Cardiac septum (tissue), 1 donor: ENCODE results near the gene MBP. TPM values are rescaled to one million over a fixed set of nuclear protein-coding genes. Genes with fewer than 3 reads are reported as not detected.

Experiments
- DNase-seq: peaks from one replicate; pipeline ENCODE4 v3.0.0-alpha.2; 2020; ENCODE audit warnings: low spot score
- intact Hi-C: fragments of 100-400 bp; cut with DNase I; formaldehyde crosslinking; loops from one replicate; pipeline ENCODE4 v1.14.0; 2022
- long read RNA-seq: library from polyadenylated mRNA; unstranded; transcript quantifications from one replicate; pipeline ENCODE4 v2.0.0, GENCODE V29; 2021
- total RNA-seq: library from RNA; stranded (reverse); fragmentation: NEBNext Ultra II Directional; extraction: Animal tissue kit (Norgen Biotek cat#: 25700); gene quantifications from one replicate; pipeline ENCODE4 v1.2.1, GENCODE V29; 2021
- donor health status: DM: no; HTN: no; CAD: no.

MBP gene
- total RNA-seq, result 37.7 TPM
- long read RNA-seq, full-length matches to known transcripts, result 23 of 48 reads
- long read RNA-seq, partial matches to known transcripts, result 1 of 48 reads
- long read RNA-seq, other reads (novel, unspliced or antisense), result 24 of 48 reads

DNA sequence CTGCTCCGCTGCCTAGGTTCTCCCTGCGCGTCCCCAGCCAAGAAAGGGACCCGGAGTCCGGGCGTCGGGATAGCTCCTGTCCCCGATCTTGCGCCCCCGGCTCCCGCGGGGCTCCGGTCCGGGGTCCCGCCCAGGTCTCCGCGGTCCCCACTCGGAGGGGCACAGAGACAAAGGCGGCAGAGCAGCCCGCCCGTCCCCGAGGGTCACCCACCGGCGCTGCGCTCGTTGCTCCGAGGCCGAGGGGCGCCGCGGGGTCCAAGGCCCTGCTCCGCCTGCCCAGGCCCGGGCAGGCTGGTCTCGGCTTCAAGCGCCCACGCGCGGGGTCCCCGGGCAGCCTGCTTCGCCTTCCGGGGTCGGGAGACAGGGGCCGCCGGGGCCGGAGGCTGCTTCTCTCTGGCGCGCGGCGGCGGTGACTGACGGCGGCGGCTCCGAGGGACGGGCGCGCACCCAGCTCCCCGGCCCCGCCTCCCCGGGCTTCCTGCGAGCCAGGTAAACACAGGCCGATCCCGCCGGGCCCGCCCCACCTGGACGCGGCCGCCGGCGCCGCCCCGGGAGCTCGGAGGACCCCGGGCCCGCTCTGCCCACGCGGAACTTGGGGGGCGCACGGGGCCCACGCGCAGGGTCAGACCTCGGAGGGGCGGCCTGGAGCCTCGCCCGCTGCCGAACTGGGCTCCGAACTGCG lies at the start of gene MBP:
Gene MBP (minus strand): TSS at position 415 of the 682 bp plus-strand sequence. CDS start 27,522 bp downstream, outside the sequence.
- peak; percentile 91 for DNase-seq
- intact Hi-C loops, result loop anchor here (5.0 to 10.0 kb wide), 4 partner anchors 45 to 128 kb away; no protein-coding TSS in a partner anchor

DNA sequence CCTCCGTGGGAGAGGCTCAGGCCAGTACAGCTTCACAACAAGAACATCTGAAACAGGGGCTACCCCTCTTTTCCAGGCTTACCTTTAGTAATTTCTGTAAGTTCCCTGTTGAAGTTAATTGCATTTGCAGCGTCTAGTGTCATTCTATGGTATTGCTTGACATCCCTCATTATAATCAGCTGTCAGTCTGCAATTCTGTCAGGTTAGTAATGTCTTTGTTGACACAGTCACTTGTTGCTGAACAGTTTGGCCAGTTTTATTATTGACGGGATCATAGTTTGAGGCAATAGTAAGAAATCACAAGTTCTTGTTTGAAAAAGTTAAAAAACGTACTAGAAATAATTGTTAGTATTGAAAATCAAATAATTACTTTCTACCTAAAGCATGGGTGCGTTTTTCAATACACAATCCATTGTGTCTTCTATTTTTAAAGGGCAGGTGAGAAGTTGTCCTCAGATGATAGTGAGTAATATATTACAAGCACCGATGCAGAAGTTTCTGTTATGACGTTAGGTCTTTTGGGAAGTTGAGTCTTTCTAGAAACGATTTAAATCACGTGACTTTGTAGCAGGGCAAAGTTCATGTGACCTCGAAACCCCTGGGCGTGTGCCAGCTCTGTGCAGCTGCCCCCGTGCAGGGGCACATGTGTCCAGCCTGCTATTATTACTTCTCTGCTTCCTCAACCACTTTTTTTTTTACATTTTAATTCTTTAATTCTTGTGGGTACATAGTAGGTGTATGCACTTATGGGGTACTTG lies 49.5 kb upstream of the MBP start:
- no peak for DNase-seq
- intact Hi-C loops, result no loop called here

DNA sequence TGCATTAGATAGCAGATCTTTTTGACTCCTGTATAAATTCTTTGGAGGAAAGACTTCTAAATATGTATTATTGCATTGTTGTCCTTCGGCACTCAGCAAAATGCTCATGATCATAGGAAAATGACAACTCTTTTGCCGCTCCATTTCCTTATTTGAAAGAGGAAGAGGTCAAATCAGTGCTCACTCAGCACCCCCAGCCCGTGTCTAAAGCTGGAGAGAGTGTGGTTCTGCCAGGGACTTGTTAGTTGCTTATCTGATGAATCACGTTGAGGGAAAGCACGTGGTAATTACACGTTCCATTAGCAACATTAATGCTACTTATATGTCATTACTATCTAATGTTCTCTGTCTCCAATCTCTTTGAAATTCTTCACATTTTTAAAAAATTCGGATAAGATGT lies 46.0 kb upstream of the MBP start:
- intact Hi-C loops, result no loop called here
- DNase-seq, result no peak

DNA sequence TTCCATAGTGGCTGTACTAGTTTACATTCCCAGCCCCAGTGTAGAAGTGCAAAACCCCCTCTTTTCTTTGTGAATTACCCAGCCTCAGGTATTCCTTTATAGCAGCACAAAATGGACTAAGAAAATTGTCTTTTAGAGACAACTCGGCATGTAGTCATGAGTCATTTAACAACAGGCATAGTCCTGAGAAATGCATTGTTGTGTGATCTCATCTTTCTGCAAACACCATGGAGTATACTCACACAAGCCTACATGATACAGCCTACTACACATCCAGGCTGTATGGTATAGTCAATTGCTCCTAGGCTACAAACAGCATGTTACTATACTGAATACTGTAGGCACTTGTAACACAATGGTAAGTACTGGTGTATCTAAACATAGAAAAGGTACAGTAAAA lies 44.4 kb upstream of the MBP start:
- intact Hi-C loops, result no loop called here
- DNase-seq, result no peak

DNA sequence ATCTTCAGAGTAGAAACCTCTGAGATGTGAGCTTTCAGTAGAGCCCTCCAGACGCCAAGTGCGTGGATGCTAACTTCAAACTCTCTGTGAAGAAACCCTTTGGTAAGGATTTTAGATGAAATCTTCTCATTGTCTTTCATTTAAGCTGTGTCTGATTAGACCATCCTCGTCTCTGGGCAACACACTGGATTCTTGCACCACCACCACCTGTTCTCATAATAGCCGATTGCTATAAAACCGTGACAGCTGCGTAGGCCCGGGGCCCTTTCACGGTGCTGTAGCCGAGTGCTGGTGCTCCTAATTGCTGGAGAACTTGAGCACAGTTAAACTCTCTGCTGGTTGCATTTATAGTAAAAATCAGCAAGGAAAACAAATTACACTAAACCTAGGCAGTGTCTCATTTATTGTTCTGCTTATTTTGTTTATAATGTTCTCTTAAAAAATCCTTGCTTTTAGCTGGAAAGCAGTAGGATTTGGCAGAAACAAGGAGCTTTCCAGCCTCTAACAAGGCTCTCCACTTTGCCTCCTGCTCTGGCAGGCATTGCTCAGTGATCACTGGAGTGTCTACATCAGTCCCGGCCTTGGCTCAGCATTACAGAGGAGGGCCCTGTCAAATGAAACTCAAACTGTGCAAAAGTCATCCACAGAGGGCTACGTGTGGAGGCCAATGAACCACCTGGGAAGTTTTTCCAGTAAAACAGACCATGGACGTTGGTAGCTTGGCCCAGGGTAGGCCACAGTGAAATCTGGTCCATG lies 40.9 kb upstream of the MBP start:
- no peak for DNase-seq
- intact Hi-C loops, result no loop called here

DNA sequence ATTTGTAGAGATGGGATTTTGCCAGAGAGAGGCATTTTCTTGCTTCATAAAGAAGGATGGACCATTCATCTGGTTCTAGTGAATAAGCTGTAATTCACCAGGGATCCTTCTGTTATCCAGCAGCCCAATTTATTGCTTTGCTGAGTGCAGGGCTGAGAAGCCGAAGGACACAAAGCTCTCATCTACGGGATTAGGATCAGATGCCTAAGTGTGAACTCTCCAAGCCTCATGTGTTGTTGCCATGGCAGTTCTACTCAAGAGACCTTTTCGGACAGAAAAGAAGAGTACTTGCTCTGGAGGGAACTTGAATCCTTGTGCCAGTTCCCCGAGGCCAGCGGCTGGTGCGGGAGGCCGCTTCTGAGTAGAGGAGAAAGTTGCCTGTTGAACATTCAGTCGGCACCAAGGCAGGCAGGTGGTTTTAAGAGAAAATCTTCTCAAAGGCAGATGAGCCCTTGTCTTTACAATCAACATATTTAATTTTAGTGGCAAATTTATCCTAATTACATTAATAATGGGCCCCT lies 38.4 kb upstream of the MBP start:
- no peak for DNase-seq
- intact Hi-C loops, result no loop called here

DNA sequence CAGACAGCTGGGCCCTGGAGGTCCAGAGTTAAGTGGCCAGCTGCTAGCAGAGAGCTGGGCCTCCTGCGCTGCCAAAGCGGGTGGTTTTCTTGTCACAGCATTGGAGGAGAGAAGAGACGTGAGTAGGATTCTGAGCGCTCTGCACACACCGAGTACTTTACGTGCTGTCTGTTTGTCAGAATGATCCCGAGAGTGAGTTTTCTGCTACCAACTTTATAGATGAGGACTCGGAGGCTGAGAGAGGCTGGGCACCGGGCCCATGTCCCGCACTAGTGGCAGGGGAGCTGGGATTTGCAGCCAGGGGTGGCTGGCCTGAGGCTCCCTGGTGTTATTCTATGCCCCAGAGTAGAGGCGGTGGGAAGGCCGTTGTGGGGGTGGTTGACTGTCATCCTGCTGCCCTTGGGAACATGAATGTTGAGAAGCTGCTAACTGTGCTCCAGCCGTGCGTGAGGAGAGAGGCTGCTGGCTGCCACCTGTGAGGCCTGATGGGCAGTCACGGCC lies 36.3 kb upstream of the MBP start:
- DNase-seq, result no peak
- intact Hi-C loops, result no loop called here

DNA sequence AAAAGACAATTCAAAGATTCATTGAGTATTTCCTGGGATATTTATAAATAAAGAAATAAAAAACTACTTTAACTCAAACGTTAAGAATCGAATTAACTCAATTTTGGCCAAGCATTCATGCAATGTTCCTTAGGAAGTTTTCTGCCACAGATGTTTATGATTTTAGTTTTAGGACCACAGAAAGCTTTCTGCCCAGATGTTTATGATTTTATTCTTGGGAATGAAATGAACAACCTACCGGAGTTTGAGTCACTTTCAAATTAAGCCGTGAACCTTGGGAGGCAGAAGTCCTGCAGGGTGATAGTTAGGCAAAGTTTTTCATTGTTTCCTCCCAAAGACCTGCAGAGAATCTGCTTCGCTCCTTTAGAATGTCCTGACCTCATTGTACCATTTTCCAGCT lies 34.7 kb upstream of the MBP start:
- intact Hi-C loops, result no loop called here
- no peak for DNase-seq

DNA sequence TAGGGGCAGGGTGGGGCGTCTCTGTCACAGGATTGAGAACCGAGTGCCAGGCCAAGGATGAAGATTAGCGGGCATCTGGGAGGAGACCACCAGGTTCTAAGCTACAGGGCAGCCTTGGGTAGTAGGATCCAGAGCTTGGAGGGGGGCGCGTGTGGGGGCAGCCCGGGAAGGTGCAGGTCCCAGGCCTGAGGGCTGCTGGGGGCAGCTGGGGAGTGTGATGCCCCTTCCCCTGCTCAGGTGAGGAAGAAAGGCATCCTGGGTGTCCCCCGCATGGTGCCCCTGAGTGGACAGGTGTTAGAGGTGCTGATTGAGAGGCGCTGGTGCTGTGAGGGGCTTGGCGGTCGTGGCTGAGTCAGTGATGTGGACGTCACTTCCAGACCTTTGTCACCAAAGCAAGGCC lies 33.9 kb upstream of the MBP start:
- no peak for DNase-seq
- intact Hi-C loops, result no loop called here

DNA sequence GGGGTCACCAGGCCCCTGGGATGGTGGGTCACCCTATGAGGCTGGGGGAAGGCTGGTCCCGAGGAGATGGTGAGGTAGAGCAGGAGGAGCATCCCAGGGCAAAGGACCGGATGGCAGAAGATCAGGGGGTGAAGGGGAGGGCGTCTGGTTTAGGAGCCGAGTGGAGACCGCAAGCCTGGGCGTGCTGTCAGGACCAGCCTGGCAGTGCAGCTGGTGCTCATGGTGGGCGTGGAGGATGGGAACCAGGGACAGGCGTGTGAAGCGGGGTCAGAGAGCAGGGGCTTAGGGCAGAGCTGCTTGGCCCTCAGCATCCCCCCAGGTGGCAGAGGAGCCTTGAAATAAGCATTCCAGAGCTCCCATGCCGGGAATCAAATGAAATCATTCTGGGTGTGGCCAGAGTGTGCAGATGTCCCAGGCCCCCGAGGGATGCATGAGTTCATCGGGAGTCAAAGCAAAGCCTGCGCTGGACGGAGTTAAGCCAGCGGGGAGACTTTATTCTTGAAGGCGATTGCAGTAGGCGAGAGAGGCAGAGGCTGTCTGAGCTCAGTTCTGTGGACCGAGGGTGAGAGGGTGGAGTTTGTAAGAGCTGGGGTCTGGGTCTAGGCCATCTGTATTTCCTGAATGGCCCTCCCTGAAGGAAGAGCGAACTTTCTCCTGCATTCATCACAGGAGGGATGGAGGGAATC lies 33.1 kb upstream of the MBP start:
- DNase-seq, result no peak
- intact Hi-C loops, result no loop called here

DNA sequence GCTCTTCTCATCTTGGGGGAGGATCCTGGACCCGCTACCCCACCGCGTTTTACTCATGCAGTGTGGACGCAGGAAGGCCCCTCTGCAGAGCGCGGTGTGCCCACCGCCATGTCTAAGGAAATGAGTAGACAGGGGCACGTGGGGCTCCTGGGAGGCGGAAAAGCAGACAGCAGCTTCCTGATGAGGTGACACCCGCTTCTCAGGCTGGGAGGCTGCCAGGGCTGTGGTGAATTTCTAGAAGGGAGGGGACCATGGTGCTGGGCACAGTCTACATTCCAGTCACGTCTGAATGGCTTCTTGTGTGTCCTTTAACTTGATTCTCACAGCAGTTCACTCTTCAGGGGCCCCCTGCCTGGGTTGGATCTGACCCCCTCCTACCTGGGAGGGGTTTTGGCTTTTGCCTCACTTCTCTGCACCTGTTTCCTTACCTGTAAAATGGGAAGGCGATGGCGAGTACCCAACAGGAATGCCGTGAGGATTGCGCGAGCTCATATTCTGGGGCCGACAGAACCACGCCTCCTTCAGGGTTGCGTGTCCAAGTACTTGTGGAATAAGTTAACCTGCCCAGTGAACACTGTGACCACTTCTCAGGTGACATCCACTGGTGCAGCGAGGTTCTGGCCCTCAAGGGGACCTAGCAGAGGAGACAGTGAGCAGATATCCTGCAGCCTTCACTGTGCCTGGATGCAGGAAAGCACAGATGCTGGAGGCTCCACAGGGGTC lies 32.3 kb upstream of the MBP start:
- DNase-seq, result no peak
- intact Hi-C loops, result no loop called here

DNA sequence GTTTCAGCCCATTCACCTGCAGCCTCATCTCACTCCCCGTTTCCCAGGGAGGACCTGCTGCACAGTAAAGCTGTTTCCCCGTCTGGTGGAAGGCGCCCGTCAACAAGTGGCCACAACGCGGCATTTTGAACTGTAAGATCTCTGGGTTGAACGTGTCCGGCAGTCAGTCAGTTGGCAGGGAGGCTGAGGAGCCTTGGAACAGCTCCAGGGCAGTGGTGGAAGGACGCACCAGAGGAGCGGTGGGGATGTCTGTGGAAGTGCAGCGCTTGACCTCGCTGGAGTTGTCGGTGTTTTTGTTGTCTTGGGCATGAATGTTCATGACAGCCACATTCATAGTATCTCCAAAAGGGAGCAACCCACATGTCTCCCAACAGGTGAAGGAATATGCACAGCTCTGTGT lies 31.4 kb upstream of the MBP start:
- no peak for DNase-seq
- intact Hi-C loops, result no loop called here

DNA sequence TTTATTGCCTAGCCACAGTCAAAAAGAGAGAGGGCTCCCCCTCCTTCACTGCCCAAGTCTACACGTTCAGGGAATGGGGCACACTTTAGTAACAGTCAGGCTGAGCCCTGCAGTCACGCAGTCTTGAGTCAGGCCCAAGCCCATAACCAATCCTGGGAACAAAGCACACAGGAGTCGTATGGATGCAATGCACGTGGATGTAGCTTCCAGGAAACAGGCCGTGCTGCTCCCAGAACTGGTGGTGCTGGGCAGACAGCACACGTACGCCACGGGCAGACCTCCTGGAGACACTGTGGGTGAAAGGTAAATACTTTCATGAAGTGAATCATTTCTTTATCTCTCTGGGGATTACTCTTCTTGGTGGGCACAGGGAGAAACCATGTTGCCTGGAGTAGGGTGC lies 30.0 kb upstream of the MBP start:
- DNase-seq, result no peak
- intact Hi-C loops, result no loop called here

DNA sequence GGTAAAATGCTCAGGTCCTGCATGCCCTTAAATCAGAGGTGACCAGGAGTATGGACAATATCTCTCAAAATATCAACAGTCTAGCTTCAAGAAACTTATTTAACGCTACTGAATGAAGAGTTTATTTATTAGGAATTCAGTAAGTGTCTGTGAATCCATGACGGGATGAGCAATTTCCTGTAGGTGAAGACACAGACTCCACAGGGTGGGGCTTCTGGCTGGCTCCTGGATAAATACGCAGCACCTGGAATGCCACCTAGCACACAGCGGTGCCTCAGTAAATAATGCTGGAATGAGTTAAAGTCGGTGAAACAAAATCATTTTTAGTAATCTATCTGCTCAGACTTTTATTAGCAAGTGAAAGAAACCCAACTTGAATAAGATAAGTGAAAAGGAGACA lies 29.4 kb upstream of the MBP start:
- no peak for DNase-seq
- intact Hi-C loops, result no loop called here

DNA sequence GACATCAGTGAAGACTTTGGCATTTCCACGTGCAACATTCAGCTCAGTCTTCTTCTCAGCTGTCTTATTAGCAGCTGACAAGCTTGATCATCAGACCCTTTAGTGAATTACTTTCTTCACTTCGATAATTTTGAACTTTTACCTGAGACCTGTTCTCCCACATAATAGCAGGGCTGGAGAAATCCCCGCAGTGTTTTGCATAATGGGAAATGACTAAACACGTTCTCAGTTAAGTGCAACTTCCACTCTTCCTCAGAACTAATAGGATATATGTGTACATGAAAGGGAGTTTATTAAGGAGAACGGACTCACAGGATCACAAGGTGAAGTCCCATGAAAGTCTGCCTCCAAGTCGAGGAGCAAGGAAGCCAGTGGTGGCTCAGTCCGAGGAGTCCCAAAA lies 28.8 kb upstream of the MBP start:
- intact Hi-C loops, result no loop called here
- no peak for DNase-seq

DNA sequence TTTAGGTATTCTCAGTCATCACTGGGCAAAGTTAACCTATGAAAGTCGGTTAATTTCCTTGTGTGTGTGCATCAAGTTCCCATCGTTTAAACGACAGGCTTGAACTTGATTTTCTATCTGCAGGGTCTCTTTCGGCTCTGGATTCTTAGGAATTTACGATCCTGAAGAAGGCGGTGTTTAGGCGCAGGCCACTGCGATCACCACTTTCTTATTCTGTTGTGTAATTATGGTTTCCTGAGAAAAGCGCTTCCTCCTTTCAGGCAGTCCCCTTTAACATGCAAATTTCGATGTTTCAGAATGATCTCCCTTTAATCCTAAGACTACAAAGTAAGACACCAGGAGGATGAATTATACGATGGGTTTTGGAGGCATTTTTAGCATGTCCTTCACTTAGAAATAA lies 27.9 kb upstream of the MBP start:
- intact Hi-C loops, result no loop called here
- DNase-seq, result no peak

DNA sequence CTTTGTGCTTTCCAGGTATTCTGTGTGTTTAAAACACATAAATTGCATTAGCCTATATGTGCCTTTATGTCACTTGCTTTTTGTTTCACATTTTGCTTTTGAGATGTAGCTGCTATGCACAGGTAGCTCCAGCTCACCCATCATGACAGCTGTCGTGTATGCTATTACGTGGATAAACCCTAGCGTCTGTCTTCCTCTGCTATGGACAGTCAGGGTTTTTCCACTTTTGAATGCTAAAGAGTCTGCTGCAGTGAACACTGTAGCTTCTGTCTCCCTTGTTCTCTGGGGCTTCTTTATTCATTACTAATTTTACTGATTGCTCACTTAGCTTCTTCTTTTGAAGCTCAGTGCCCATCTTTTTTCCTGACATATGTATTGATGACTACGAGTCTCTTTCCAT lies 24.7 kb upstream of the MBP start:
- no peak for DNase-seq
- intact Hi-C loops, result no loop called here

DNA sequence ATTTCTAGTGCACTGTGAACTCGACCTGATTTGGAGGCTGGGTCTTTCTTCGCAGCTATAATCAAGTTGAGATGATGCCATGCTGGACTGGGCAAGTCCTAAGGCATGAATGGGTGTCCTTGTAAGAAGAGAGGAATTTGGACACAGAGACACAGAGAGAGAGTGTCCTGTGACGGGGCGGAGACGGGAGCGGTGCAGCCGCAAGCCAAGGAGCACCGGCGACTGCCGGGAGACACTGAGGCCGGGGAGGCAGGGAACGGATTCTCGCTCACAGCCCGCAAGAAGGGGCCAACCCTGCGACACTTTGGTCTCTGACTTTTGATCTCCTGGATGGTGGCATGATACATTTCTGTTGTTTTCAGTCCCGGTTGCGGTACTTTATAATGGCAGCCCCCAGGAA lies 22.4 kb upstream of the MBP start:
- no peak for DNase-seq
- intact Hi-C loops, result no loop called here

DNA sequence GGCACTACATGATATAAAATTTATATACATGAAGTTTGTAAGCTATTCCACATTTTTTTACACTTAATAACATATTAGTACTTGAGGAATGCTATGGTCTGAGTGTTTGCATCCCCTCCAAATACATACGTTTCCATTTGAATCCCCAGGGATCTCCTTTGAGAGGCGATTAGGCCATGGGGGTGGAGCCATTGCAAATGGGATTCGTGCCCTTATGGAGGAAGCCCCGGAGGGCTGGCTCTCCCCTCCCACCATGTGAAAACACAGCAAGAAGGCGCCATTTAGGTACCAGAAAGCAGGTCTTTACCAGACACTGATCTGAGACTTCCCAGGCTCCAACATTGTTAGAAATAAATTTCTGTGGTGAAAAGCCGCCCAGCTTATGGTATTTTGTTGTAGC lies 20.8 kb upstream of the MBP start:
- intact Hi-C loops, result no loop called here
- DNase-seq, result no peak
